Body of pancreas (tissue), 4 donors: ENCODE results near the gene ALDH1L2. TPM values are rescaled to one million over a fixed set of nuclear protein-coding genes. Genes with fewer than 3 reads are reported as not detected.

Experiments used
- ATAC-seq: fragments of 150-250 bp; one replicate; pipeline ENCODE4 v1.9.1; 2016
- DNase-seq, 4 donors: peaks; one replicate each; pipeline ENCODE4 v3.0.0-alpha.2; 2019
- H3K27ac ChIP-seq, 4 donors: fragments of 200-600 bp; sonication (generic); 1 replicate in 3 of 4; 2 replicates in 1 of 4; pipeline versions ENCODE4 v1.5.1 to v1.6.1; 2016 to 2019; ENCODE audit warnings: mild to moderate bottlenecking in 1 of 4, mixed read lengths in 1 of 4, moderate library complexity in 1 of 4
- H3K27me3 ChIP-seq, 2 donors: fragments of 200-600 bp; sonication (generic); one replicate each; pipeline ENCODE4 v1.6.0; 2016; ENCODE audit warnings: mild to moderate bottlenecking in 1 of 2
- H3K36me3 ChIP-seq, 2 donors: fragments of 200-600 bp; sonication (generic); replicated peaks in 1 of 2; 2 replicates each; pipeline ENCODE4 v1.5.1; 2016; ENCODE audit warnings: low read depth in 2 of 2; ENCODE audit not compliant: insufficient read depth in 1 of 2
- H3K4me1 ChIP-seq: fragments of 200-600 bp; sonication (generic); one replicate; pipeline ENCODE4 v1.6.0; 2016
- H3K4me3 ChIP-seq, 2 donors: fragments of 200-600 bp; sonication (generic); 1 replicate in 1 of 2; 2 replicates in 1 of 2; pipeline ENCODE4 v1.5.1; 2016 to 2019
- H3K9me3 ChIP-seq, 3 donors: fragments of 200-600 bp; sonication (generic); 1 replicate in 2 of 3; 2 replicates in 1 of 3; pipeline ENCODE4 v1.5.1; 2016
- POLR2A ChIP-seq, 3 donors: fragments of 450-650 bp; IDR thresholded peaks; one replicate each; pipeline ENCODE4 v1.6.1; 2016; ENCODE audit warnings: antibody characterized with exemption in 3 of 3, mild to moderate bottlenecking in 2 of 3
- WGBS, 2 donors: methylation state at CpG; one replicate each; pipeline ENCODE4 v1.1.5; 2017; 5-methylcytosine and 5-hydroxymethylcytosine counted together
- intact Hi-C: fragments of 100-400 bp; cut with DNase I; formaldehyde crosslinking; loops from one replicate; pipeline ENCODE4 v1.15.1; 2023
- total RNA-seq, 2 donors: library from RNA; depleted of rRNA; stranded (reverse); fragments of >200 nt; gene quantifications; one replicate each; pipeline ENCODE4 v1.1.0, GENCODE V29; 2016
- TF ChIP-seq, protein P1 (sequence below), 7 experiments: fragments of 450-650 bp in 4 of 7; fragments of 200-600 bp in 3 of 7; sonication (generic) in 3 of 7; IDR thresholded peaks; one replicate each; pipeline ENCODE4 v1.5.1; 2016 to 2019; ENCODE audit warnings: antibody characterized with exemption in 7 of 7

The ALDH1L2 gene
- total RNA-seq, 2 donors from 2014 or later: 31.1 to 71.2 TPM

DNA sequence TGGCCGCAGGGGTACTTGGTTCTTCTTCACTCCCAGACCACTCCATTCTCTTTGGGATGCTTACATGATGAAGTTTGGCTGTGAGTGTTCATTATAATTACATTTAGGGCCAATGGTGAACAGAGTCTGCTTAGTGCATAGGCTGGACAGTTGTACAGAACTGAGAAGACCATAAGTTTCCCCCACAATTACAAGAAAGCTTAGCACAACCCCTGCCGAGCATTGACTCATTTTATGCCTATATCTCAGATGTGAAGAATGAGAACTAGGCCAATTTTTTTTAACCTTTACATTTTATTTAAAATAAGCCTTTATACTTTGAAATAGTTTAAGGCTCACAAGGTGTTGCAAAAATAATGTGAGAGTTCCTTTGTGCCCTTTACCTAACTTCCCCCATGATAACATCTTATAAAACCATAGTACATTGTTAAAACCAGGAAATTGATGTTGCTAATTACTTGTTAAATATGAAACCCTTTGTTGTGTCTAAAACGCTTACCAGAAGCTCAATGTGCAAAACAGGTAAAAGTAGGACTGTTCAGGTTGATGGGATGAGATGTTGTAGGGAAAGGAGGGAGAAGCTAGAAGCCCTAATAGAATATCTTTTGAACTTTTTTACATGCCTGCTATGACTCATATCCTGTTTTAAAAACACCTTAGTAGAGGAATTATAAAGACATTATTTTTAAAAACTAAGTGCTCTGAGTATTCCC lies 47.2 kb downstream of the ALDH1L2 start:
- H3K9me3 ChIP-seq: no peaks in the 10 kb centered on the region
- intact Hi-C loops: no loop called here
- TF ChIP-seq POLR2A (IDR thresholded peaks at IDR 0.05): no peak
- TF ChIP-seq, protein P1, sequence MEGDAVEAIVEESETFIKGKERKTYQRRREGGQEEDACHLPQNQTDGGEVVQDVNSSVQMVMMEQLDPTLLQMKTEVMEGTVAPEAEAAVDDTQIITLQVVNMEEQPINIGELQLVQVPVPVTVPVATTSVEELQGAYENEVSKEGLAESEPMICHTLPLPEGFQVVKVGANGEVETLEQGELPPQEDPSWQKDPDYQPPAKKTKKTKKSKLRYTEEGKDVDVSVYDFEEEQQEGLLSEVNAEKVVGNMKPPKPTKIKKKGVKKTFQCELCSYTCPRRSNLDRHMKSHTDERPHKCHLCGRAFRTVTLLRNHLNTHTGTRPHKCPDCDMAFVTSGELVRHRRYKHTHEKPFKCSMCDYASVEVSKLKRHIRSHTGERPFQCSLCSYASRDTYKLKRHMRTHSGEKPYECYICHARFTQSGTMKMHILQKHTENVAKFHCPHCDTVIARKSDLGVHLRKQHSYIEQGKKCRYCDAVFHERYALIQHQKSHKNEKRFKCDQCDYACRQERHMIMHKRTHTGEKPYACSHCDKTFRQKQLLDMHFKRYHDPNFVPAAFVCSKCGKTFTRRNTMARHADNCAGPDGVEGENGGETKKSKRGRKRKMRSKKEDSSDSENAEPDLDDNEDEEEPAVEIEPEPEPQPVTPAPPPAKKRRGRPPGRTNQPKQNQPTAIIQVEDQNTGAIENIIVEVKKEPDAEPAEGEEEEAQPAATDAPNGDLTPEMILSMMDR (IDR thresholded peaks at IDR 0.05): no peak
- ATAC-seq (no peak), DNase-seq (no peak)
- no peaks in the 10 kb centered on the region for H3K4me1 ChIP-seq
- 70 to 77% methylated on average over 3 of the region's 3 CpGs for WGBS, 2 donors
- H3K36me3 ChIP-seq: peaks cover 7 to 8% of the 10 kb centered on the region in 2 donors
- no peak overlapping the region for H3K27ac ChIP-seq
- no peaks in the 10 kb centered on the region for H3K27me3 ChIP-seq
- no peak overlapping the region for H3K4me3 ChIP-seq

DNA sequence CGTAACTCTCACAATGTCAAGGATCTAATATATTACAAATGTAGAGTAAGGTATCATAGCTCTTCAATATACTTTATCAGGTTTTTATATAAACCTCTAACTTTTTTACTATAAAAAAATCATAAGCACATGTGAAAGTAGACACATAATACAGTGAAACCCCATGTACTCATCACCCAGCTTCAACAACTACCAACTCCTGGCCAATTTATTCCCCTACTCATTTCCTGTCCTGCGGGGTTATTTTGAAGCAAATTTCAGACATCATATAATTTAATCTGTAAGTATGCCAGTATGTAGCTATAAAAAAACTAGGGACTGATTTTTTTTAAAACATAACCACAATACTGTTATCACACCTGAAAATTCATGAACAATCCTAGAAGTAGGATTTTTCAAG lies 50.4 kb downstream of the ALDH1L2 start:
- intact Hi-C loops: no loop called here
- no peaks in the 10 kb centered on the region for H3K9me3 ChIP-seq
- ATAC-seq (no peak), DNase-seq (no peak)
- WGBS, 2 donors: 85 to 90% methylated on average over 2 of the region's 2 CpGs
- no peaks in the 10 kb centered on the region for H3K27me3 ChIP-seq
- H3K36me3 ChIP-seq: peaks cover 5 to 9% of the 10 kb centered on the region in 2 donors
- H3K4me3 ChIP-seq: no peak overlapping the region
- H3K27ac ChIP-seq: no peak overlapping the region
- no peak for TF ChIP-seq POLR2A (IDR thresholded peaks at IDR 0.05)
- TF ChIP-seq, protein P1 (IDR thresholded peaks at IDR 0.05): no peak
- H3K4me1 ChIP-seq: peaks cover 6% of the 10 kb centered on the region

DNA sequence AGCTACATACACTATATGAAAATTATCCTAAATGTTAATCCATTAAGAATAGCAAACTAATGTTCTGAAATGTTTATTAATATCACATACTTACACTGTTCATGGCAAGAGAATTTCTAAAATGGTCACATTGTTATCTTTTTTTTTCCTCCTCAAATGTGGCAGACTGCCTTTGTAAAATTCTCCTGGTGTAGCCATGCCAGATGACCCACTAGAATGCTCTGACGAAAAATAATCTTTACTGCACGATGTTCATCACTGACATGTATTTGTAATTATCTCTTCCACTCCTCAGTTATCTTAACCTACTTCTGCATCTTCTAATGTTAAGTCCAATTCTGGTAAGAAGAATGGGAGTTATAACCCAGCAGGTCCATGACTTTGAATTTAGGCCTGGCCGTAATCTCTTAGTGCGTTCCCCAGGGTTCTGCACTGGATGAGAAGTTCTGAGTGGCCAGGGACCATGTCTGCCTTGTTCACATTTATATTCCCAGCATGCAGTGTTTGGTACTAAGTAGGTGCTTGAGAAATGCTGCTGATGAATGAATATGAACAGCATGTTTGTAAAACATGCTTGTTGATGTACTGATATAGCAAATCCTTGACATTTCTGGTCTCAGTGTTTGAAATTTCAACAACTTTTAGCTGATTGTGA lies 51.4 kb downstream of the ALDH1L2 start:
- Histone ChIP-seq H3K36me3 (peaks cover 0 to 12% of the 10 kb centered on the region in 2 donors), H3K27ac (no peak overlapping the region), H3K27me3 (no peaks in the 10 kb centered on the region), H3K4me3 (no peak overlapping the region), H3K4me1 (peaks cover 6% of the 10 kb centered on the region), H3K9me3 (no peaks in the 10 kb centered on the region)
- DNase-seq: no peak
- no peak for ATAC-seq
- TF ChIP-seq, protein P1 (IDR thresholded peaks at IDR 0.05): no peak
- no peak for TF ChIP-seq POLR2A (IDR thresholded peaks at IDR 0.05)
- 81 to 93% methylated on average over 4 of the region's 4 CpGs for WGBS, 2 donors
- intact Hi-C loops: no loop called here

DNA sequence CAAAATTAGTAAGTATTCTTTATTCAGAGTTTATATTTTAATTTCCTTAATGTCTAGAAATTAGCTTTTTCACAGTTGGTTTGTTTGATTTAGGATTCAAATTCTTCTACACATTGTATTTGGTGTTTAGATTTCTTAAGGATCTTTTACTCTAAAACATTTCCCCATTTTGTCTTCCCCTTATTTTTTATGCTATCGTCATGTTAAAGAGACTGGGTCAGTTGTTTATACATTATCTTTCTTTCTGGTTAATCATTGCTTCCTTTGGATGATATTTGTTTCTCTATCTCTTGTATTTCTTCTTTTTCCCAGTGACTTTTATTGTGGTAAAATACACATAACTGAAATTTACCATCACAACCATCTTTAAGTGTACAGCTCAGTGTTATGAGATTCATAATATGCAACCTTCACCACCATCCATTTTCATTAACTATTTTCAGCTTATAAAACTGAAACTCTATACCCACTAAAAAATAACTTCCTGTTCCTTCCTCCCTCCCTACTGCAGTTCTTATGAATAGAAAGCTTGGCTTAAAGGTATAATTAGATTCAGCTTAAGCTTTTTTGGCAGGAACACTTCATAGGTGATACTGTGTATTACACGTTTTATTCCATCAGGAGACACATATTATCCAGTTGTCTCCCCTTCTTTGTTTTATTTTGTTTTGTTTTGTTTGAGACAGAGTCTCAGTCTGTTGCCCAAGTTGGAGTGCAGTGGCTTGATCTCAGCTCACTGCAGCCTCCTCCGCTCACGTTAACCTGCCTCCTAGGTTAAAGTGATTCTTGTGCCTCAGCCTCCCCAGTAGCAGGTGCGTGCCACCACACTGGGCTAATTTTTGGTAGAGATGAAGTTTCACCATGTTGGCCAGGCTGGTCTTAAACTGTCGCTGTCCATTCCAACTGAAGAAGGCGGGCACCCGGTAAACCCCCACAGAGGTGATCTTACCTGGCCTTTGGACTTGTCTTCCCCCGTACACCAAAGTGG lies 53.1 kb downstream of the ALDH1L2 start:
- DNase-seq (no peak), ATAC-seq (no peak)
- intact Hi-C loops: no loop called here
- Histone ChIP-seq H3K27me3 (no peaks in the 10 kb centered on the region), H3K9me3 (no peaks in the 10 kb centered on the region), H3K36me3 (peaks cover 0 to 14% of the 10 kb centered on the region in 2 donors), H3K27ac (peak overlapping the region in 1 of 4 donors; percentile 3), H3K4me1 (peaks cover 6% of the 10 kb centered on the region), H3K4me3 (no peak overlapping the region)
- TF ChIP-seq, protein P1 (IDR thresholded peaks at IDR 0.05): no peak
- no peak for TF ChIP-seq POLR2A (IDR thresholded peaks at IDR 0.05)
- 77 to 82% methylated on average over 9 of the region's 9 CpGs for WGBS, 2 donors
